ENCODE measurements around the gene VWA2.

The VWA2 gene

GRCh38 chr10:114286921-114287320 is 47.9 kb downstream of the VWA2 start:
- no peak for TF ChIP-seq CTCF (conservative IDR thresholded peaks at IDR 0.05; ENCODE audit: control insufficient read depth, insufficient read depth, low read depth, low read length)
- no peak overlapping the region for H3K4me3 ChIP-seq (ENCODE audit: control insufficient read depth, low read depth, low read length)
- no peak for DNase-seq (ENCODE audit: low read depth)

GRCh38 chr10:114288424-114289095 is 49.5 kb downstream of the VWA2 start:
- no peak for TF ChIP-seq CTCF (conservative IDR thresholded peaks at IDR 0.05; ENCODE audit: control insufficient read depth, insufficient read depth, low read depth, low read length)
- H3K4me3 ChIP-seq (ENCODE audit: control insufficient read depth, low read depth, low read length): no peak overlapping the region
- no peak for DNase-seq (ENCODE audit: low read depth)

GRCh38 chr10:114289096-114289436 is 50.0 kb downstream of the VWA2 start:
- no peak for DNase-seq (ENCODE audit: low read depth)
- no peak for TF ChIP-seq CTCF (conservative IDR thresholded peaks at IDR 0.05; ENCODE audit: control insufficient read depth, insufficient read depth, low read depth, low read length)
- no peak overlapping the region for H3K4me3 ChIP-seq (ENCODE audit: control insufficient read depth, low read depth, low read length)

- no peak for DNase-seq (ENCODE audit: low read depth)
- no peak overlapping the region for H3K4me3 ChIP-seq (ENCODE audit: control insufficient read depth, low read depth, low read length)
Observed at GRCh38 chr10:114290038-114290437, 51.0 kb downstream of the VWA2 start.

GRCh38 chr10:114291076-114291475 is 52.0 kb downstream of the VWA2 start:
- no peak for DNase-seq (ENCODE audit: low read depth)
- no peak for TF ChIP-seq CTCF (conservative IDR thresholded peaks at IDR 0.05; ENCODE audit: control insufficient read depth, insufficient read depth, low read depth, low read length)
- H3K4me3 ChIP-seq (ENCODE audit: control insufficient read depth, low read depth, low read length): no peak overlapping the region

More at GRCh38 chr10:114290038-114290437, 51.0 kb downstream of the VWA2 start:
- no peak for TF ChIP-seq CTCF (conservative IDR thresholded peaks at IDR 0.05; ENCODE audit: control insufficient read depth, insufficient read depth, low read depth, low read length)

GRCh38 chr10:114291516-114291915 is 52.5 kb downstream of the VWA2 start:
- H3K4me3 ChIP-seq (ENCODE audit: control insufficient read depth, low read depth, low read length): no peak overlapping the region
- no peak for DNase-seq (ENCODE audit: low read depth)
- TF ChIP-seq CTCF (conservative IDR thresholded peaks at IDR 0.05; ENCODE audit: control insufficient read depth, insufficient read depth, low read depth, low read length): no peak

GRCh38 chr10:114293075-114293474 is 54.0 kb downstream of the VWA2 start:
- no peak for TF ChIP-seq CTCF (conservative IDR thresholded peaks at IDR 0.05; ENCODE audit: control insufficient read depth, insufficient read depth, low read depth, low read length)
- no peak for DNase-seq (ENCODE audit: low read depth)
- no peak overlapping the region for H3K4me3 ChIP-seq (ENCODE audit: control insufficient read depth, low read depth, low read length)
